Measurements from ENCODE around the gene TRAPPC6A. TPM values are rescaled to one million over a fixed set of nuclear protein-coding genes. Genes with fewer than 3 reads are reported as not detected.

Gene TRAPPC6A
- total and polyA plus RNA-seq, 9 of the 15 experiments (the other 6 are each of a cell fraction or from before 2014, with no cell fraction given): 0.82 to 23.6 (median 11.6) TPM

DNA sequence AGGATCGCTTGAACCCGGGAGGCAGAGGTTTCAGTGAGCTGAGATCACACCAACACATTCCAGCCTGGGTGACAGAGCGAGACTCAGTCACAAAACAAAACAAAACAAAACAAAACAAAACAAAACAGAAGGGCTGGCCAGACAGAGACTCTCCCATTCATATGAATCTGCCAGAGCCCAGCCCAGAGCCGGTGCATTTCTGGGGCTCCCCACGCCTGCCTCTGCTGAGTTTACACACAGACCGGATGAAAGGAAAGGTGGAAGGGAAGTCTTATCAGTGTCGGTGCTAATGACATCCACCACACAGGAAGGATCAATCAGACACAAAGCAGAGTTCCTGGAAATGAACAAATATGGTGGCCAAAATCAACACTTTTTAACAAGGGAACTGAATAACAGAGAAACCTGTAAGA is 6.8 kb downstream of the TRAPPC6A start (continued):
- TF ChIP-seq, protein P1, sequence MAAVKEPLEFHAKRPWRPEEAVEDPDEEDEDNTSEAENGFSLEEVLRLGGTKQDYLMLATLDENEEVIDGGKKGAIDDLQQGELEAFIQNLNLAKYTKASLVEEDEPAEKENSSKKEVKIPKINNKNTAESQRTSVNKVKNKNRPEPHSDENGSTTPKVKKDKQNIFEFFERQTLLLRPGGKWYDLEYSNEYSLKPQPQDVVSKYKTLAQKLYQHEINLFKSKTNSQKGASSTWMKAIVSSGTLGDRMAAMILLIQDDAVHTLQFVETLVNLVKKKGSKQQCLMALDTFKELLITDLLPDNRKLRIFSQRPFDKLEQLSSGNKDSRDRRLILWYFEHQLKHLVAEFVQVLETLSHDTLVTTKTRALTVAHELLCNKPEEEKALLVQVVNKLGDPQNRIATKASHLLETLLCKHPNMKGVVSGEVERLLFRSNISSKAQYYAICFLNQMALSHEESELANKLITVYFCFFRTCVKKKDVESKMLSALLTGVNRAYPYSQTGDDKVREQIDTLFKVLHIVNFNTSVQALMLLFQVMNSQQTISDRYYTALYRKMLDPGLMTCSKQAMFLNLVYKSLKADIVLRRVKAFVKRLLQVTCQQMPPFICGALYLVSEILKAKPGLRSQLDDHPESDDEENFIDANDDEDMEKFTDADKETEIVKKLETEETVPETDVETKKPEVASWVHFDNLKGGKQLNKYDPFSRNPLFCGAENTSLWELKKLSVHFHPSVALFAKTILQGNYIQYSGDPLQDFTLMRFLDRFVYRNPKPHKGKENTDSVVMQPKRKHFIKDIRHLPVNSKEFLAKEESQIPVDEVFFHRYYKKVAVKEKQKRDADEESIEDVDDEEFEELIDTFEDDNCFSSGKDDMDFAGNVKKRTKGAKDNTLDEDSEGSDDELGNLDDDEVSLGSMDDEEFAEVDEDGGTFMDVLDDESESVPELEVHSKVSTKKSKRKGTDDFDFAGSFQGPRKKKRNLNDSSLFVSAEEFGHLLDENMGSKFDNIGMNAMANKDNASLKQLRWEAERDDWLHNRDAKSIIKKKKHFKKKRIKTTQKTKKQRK (IDR thresholded peaks at IDR 0.05; ENCODE audit: borderline replicate concordance, low read depth, low read length): no peak
- TF ChIP-seq CXXC5 (CRISPR knock-in tag; IDR thresholded peaks at IDR 0.05): peak; percentile 19; the same call in 1 of the 2 replicates
- TF ChIP-seq POLR2AphosphoS2 (IDR thresholded peaks at IDR 0.05; ENCODE audit: low read length): no peak
- peak; percentile 77 for TF ChIP-seq SMARCA4 (IDR thresholded peaks at IDR 0.05)
- peak; percentile 58; the same call in 1 of the 2 replicates for TF ChIP-seq CTBP1 (IDR thresholded peaks at IDR 0.05; ENCODE audit: borderline replicate concordance)
- TF ChIP-seq TEAD1 (CRISPR knock-in tag; IDR thresholded peaks at IDR 0.05): peak in 1 of 2 experiments; percentile 74; a peak in 1 of 4 replicates
- TF ChIP-seq JUND (IDR thresholded peaks at IDR 0.05; ENCODE audit: borderline replicate concordance, low read depth, low read length): peak; percentile 30; the same call in 1 of the 2 replicates
- no peak; the same call in 2 of the 3 replicates for TF ChIP-seq JUND (tag; IDR thresholded peaks at IDR 0.05; ENCODE audit: borderline replicate concordance, low read depth, low read length)
- TF ChIP-seq RAD51 (IDR thresholded peaks at IDR 0.05; ENCODE audit: borderline replicate concordance, low read depth): peak; percentile 13; the same call in 1 of the 2 replicates
- TF ChIP-seq, protein P2, sequence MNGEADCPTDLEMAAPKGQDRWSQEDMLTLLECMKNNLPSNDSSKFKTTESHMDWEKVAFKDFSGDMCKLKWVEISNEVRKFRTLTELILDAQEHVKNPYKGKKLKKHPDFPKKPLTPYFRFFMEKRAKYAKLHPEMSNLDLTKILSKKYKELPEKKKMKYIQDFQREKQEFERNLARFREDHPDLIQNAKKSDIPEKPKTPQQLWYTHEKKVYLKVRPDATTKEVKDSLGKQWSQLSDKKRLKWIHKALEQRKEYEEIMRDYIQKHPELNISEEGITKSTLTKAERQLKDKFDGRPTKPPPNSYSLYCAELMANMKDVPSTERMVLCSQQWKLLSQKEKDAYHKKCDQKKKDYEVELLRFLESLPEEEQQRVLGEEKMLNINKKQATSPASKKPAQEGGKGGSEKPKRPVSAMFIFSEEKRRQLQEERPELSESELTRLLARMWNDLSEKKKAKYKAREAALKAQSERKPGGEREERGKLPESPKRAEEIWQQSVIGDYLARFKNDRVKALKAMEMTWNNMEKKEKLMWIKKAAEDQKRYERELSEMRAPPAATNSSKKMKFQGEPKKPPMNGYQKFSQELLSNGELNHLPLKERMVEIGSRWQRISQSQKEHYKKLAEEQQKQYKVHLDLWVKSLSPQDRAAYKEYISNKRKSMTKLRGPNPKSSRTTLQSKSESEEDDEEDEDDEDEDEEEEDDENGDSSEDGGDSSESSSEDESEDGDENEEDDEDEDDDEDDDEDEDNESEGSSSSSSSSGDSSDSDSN (IDR thresholded peaks at IDR 0.05; ENCODE audit: borderline replicate concordance in 1 of 2, low read depth in 2 of 2, low read length in 2 of 2): 0 out of 4 replicates have a peak, but pooled peaks have one; percentile 33 to 53
- TF ChIP-seq FOXA3 (CRISPR knock-in tag; conservative IDR thresholded peaks at IDR 0.05 in 1 of 2, IDR thresholded peaks at IDR 0.05 in 1 of 2): peak in 1 of 2 experiments; percentile 52; a peak in 2 of 4 replicates
- 0 out of 2 replicates have a peak, but pooled peaks have one; percentile 36 for TF ChIP-seq FOXM1 (IDR thresholded peaks at IDR 0.05; ENCODE audit: low read depth)
- no peak for TF ChIP-seq FOXM1 (CRISPR knock-in tag; IDR thresholded peaks at IDR 0.05; ENCODE audit: low read depth)
- TF ChIP-seq, protein P3, sequence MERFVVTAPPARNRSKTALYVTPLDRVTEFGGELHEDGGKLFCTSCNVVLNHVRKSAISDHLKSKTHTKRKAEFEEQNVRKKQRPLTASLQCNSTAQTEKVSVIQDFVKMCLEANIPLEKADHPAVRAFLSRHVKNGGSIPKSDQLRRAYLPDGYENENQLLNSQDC (CRISPR knock-in tag; IDR thresholded peaks at IDR 0.05): no peak

All from K562 (cell line).